HG02571 (cell line): ENCODE measurements around the gene ARHGAP20.

ENCODE experiments used
- ATAC-seq: cut with Tn5 transposase; IDR thresholded peaks from one replicate; pipeline ENCODE4 v1.9.1; 2021; ENCODE audit warnings: mild to moderate bottlenecking, moderate library complexity; ENCODE audit not compliant: unreplicated experiment

The ARHGAP20 gene, protein sequence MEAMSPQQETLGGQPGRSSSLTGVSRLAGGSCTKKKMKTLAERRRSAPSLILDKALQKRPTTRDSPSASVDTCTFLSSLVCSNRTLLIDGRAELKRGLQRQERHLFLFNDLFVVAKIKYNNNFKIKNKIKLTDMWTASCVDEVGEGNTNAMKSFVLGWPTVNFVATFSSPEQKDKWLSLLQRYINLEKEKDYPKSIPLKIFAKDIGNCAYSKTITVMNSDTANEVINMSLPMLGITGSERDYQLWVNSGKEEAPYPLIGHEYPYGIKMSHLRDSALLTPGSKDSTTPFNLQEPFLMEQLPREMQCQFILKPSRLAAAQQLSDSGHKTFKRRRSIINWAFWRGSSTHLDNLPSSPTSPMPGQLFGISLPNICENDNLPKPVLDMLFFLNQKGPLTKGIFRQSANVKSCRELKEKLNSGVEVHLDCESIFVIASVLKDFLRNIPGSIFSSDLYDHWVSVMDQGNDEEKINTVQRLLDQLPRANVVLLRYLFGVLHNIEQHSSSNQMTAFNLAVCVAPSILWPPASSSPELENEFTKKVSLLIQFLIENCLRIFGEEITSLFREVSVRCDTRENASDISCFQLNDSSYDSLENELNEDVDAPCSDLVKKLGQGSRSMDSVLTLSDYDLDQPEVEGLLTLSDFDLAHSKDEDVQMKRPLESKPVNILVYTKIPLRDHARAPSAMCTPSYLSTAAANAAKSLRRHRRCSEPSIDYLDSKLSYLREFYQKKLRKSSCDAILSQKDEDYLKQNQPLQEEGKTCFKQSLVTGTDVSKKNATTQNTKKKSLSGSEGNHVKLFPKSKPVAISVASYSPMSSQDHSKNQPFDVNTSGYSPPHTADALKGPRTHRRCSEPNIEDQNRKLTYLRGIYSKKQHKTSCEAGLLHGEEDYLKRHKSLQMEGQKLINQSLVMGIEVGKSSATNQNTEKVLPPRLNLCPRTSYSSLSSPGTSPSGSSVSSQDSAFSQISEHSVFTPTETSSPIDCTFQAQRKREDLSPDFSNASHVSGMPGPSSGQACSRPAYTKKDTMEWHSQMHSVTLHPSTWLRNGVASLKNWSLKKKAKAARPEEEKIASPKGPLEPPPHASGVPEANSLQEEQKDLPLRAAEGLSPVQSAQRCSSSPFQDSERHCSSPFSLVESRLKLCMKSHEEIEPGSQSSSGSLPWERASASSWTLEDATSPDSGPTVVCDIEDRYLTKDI

DNA sequence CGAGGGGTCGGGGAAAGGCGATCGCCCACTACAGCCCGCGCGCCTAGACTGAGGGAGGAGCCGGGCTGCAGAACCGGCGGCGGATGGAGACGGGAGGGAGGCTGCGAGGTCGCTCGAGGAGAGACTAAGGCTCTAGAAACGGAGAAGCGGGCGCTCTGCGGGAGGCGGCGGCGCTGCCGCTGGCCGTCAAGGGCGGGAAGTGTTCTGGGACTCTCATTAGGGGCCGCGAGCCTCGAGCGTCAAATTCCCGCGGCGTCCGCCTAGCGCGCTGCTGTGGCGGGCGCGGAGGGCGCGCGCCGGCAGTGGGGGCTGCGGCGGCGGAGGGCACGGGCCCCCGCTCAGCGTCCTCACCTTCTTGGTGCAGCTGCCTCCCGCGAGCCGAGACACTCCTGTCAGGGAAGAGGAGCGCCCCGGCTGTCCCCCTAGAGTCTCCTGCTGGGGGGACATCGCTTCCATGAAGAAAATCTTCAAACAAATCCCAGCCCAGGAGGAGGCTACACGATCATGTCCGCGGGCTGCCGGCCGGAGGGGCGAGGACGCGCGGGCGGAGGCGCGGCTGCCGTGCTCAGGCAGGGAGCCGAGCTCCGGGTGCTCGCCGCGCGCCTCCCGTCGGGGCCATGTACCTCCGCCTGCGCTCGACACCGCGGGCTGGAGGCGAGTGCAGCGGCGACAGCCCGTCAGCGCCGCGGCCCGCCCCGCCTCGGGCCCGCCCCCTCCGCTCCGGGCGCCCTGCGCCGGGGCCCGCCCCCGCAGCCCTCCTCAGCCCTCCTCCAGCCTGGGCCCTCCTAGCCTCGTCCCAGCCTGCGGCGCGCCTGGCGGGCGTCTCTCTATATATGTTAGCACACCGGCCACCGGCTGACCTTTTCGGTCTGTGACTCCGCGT lies at the start of gene ARHGAP20:
Gene ARHGAP20, minus strand, starts transcription at position 662 of the 883 bp plus-strand sequence. Its CDS starts 206 bp downstream, at position 456.
- ATAC-seq, result peak; percentile 69

DNA sequence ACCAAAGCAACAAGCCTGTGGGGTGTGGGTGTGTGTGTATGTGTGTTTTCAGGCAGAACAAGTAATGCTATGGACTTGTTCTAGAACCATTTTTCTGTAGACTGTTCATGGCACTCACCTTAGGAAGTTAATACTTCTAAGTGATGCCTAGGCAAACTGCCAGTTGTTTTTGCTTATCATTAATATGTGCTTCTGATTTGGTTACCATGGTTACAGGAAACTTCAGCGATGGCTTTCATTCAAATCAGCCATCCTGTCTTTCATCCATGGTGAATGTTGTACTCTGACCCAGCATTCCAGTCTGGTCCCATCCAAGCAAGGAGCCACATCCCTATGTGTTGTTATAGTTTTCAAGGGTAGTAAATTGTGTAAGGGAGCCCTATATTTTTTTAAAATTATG lies 49.8 kb upstream of the ARHGAP20 start:
- no peak for ATAC-seq

DNA sequence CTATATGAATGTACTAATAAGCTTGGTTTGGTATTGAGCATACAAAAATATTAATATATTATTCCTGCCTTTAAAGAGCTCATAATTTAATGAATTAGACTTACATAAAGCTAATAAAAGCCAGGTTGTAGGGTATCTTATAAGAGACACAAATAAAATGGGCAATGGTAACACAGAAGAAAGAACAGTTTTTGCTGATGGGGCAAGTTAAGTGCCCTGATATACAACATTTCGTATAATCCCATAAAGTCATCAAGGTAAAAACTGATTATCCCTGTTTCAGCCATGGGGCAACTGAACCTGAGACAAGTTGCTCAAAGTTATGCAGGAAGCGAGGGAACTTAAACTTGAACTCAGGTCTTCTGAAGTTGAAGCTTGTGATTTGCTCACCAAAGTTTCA lies 48.9 kb upstream of the ARHGAP20 start:
- no peak for ATAC-seq

DNA sequence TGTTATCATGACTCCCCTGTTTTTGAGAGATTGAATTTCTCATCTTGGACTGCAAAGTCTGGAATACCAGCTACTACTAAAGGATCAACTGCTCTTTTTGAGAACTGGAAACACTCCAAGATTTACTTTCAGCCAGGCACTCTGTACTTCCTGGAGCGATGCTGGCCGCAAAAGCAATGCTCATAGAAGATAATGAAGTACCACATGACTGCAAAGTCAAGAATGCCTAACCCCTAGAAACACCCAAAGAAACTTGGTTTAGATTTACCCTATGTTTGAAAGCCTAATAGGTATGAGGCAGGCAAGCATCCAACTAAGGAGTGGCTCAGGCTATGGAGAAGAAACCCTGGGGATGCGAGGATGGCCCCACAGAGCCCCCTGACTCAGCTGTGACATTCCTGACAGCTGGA lies 47.7 kb upstream of the ARHGAP20 start:
- ATAC-seq, result no peak

DNA sequence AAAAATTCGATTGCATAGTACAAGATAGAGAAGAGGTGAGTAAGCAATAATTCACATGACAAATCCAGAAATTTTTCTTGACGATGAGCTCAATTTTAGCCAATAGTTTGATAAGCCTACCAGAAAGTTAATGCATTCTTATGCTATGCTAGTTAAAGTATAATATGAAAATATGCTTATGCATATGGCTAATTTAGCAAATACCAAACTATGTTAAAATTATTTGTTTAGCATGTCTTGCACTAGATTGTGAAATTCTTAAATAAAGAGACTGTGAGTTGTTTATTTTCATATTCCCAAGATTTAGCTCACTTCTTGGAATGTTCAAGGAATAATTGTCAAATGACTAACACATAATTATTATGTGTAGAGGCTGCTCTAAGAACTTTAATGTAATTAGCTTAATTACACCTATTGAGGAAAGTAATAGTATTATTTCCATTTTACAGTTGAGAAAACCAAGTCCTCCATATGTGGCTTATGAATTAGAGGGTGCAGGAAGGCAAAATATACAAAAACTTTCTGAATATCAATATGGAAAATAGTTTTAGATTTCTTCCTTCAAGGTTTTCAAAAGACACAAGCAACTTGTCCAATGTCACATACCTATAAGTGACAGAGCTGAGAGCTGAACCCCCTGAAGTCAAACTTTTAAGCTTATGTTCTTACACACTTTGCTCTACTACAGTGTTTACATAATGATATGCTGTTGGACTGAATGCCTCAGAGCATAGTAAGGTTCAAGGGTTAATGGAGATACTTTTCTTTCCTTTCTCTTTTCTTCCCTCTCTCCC lies 45.9 kb upstream of the ARHGAP20 start:
- ATAC-seq, result no peak

DNA sequence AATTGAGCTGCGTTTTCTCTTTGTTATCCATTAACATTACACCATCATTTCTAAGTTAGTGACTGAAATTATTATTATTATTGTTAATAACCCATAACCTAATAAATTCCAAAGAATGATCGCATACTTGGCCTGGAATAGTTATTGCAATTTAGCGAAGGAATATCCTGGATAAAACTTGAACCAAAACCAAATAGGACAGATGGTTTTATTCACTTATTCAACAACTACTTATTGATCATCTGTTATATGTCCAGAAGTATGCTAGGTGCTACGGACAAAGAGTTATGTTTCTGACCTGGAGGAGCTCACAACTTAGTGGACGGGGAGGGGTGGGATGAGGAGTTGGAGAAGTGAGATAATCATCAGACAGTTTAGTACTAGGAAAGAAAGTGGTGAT lies 44.8 kb upstream of the ARHGAP20 start:
- no peak for ATAC-seq

DNA sequence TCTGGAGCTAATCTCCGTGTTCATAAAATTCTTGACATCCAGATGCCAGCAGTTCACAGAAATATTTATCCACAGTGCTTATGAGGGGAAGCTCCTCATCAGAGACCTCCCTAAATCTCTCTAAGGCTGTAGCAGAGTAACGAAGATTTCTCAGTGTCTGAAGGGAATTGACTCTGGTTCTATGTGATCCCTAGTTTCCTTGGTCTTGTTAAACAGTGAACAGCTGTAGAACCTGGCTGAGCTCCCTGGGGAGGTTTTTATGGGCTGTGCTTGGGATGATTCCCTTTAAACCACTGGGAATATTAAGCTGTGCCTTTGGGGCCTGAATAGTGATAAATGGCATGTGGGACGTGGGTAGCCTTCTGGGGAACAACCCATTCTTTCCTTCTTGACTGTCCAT lies 43.7 kb upstream of the ARHGAP20 start:
- no peak for ATAC-seq

DNA sequence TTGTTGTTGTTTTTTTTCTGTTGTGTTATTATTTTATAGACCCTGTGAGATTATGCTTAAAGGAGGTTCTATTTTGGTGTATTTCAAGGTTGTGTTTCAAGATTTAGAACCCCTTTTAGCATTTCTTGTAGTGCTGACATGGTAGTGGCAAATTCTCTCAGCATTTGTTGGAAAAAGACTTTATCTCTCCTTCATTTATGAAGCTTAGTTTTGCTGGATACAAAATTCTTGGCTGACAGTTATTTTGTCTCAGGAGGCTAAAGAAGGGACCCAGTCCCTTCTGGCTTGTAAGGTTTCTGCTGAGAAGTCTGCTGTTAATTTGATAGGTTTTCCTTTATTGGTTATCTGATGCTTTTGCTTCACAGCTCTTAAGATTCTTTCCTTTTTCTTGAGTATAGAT lies 40.7 kb upstream of the ARHGAP20 start:
- ATAC-seq, result no peak

DNA sequence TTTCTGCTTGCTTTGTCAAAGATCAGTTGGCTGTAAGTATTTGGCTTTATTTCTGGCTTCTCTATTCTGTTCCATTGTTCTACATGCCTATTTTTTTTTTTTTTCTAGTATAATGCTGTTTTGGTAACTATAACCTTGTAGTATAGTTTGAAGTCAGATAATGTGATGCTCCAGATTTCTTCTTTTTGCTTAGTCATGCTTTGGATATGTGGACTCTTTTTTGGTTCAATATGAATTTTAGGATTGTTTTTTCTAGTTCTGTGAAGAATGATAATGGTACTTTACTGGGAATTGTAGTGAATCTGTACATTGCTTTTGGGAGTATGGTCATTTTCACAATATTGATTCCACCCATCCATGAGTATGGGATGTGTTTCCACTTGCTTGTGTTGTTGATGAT lies 37.9 kb upstream of the ARHGAP20 start:
- ATAC-seq, result no peak

DNA sequence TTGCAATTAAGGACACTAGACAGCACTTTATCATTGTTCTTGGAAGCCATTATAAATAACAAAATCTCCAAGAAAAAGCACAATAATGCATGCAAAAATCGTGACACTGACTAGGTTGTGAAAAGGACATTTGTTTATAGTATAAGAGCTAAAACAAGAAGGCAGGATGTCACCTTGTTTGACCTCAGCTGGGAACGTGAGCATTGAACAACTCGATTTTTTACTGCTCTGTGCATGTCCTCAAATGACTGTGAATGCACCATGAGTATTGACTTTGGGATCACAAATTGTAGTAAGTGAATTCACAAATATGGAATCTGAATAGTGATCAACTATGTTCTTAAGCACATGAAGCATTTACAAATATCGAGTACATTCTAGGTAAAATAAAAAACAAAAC lies 35.3 kb upstream of the ARHGAP20 start:
- ATAC-seq, result no peak

DNA sequence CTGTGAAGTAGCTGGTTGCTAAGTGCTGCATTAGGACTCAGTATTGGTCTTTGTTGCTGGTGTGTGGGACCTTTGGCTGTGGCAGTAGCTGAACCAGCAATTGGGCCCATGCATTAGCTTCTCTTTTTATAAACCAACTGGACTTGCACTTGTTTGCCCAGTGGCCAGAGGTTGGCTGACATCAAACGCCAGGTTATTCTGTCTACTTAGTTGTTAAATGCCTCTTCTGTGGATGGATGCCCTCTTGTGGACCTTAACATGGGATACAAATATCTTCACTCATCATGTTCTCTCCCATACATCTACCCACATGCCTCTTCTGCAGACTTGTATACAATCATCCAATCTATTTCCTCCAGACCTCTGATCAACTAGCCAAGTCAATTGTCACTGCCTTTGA lies 26.4 kb upstream of the ARHGAP20 start:
- no peak for ATAC-seq

DNA sequence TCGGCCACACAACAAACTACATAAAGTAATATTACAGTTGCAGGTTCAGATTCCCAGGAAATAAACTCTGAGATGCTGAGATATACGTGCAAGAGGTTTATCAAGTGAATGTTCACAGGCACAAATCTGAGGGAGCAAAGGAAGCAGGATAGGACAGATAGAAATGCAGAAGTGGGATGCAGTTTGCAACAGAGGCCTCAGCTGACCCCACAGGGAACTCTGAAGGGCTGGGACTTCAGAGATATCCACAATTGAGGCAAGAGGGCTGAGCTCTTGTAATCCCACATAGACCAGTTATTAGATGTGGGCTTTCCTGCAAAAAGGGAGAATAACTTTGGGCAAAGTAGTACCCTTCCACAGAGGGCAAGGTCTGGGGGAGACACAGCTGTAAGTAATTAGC lies 25.4 kb upstream of the ARHGAP20 start:
- ATAC-seq, result no peak

DNA sequence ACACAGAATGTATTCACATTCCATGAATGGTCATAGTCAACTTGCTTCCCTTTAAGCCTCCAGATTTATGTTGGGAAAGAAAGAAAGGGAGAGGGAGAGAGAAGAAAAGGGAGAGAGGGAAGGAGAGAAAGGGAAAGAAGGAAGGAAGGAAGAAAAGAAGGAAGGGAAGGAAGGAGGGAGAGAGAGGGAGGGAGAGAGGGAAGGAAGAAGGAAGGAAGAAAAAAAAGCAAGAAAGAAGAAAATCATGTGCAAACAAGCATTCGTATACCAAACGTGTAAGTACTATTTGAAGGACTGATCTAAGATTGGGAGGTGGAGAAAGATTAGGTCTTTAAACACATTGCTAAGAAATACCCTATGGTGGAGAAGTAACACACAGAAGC lies 23.9 kb upstream of the ARHGAP20 start:
- ATAC-seq, result no peak

DNA sequence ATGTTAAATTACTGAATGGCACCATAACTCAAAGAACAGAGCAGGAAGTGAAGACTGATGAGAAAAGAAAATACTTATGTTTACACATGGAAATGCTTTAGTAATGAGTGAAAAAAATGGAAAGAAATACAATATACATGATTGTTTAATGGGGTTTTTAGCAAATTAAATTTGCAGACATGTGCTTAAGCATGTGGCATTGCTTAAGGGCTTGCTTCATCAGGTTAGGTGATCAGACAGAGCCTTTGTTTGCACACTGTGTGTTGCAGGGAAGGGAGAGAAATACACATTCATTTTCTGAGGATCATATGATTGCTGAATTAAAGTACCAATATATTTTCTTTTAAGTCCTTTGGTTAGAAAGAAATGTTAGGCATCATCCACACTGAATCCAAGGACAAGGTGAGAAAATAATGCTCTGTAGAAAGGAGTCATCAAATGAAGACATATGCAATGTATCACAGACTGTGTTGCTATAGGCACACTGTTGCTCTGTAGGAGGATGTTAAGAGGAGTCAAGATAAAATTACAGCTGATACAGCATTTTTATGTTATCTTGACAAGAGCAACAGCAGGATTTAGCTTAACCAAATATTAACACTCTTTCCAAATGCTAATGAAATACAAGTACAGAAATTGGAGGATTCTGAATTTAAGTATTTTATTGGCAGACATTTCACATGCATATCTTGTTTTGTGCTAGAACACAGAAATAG lies 23.4 kb upstream of the ARHGAP20 start:
- ATAC-seq, result no peak

DNA sequence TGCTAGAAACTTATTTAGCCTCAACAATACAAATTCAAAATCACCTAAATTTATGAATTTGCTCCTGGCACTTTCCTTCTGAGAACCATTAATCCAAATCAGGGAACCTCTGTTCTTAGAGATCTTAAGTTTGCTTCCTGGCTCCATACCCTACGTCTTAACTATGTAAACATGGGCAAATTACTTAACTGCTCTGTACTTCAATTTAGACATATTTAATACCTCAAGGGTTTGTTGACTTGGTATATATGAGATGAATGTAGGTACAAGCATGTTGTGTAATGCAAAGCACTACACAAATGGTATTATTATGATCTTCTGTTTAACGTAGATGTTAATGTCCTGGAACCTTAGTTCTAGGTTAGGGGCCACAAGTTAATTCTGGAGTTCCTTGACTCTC lies 22.6 kb upstream of the ARHGAP20 start:
- no peak for ATAC-seq

DNA sequence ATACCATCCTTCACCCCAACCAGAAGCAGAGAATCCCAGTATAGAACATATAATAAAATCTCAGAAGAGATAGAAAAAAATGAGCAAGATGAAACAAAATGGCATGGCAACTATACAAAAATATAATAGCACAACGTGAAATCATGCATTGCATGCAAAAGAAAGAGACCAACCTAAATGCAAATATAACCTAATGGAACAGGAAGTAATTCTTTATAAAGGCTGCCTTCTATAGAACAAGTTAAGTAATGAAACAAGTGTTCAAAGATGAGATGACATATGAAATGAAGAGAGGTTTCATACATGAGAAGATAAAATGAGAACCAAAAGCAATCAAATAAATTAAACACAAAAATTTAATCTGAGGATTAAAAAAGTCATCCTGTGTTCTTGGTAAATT lies 18.5 kb upstream of the ARHGAP20 start:
- no peak for ATAC-seq

DNA sequence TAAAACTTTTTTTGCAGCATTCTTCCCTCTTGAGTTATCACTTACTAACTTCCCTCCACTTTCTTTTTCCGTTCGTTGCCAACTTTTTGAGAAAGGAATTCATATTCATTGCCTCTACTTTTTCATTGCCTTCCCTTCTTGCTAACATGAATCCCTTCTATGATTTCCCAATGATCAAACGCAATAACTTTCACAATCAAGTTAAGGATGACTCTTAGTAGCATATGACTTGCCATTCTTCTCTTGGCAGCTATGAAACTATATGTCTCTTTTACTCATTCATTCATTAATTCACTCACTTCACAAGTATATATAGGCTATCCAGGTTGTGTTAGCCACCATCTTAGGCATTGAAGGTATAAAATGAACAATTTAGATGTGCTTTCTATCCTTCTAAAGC lies 16.6 kb upstream of the ARHGAP20 start:
- ATAC-seq, result no peak

DNA sequence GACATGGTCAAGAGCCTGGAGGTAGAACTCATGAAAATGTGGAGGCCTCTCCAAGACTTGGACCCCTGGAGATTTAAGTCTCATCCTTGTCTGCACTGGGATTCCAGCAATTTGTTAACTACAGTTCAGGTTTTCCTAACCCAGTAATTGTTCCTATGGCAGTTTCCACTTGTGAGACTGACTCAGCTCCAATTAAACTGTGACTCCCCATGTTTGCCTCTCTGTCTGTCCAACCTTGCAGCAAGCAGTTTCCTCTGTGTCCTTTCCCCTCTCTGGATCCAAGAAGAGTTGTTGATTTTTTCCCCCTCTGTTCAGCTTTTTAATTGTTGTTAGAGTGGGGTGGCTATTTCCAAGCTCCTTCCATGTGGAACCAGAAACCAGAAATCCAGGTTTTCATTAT lies 16.2 kb upstream of the ARHGAP20 start:
- ATAC-seq, result no peak

DNA sequence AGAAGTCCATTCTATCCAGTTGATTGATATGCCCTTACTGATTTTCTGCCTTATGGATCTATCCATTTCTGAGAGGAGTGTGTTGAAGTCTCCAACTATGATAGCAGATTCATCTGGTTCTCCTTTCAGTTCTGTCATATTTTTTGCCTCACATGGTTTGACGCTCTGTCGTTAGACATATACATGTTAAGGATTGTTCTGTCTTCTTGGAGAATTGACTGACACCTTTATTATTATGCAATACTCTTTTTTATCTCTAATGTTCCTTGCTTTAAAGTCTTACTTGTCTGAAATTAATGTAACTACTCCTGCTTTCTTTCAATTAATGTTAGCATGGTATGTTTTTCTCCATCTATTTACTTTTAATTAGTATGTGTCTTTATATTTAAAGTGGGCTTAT lies 12.1 kb upstream of the ARHGAP20 start:
- no peak for ATAC-seq
